Measurements from ENCODE around the gene MAPK9.
A peak's percentile ranks its signal among the peaks of the same experiment; 100 is the strongest.
"Not testable (repeated sequence)": the region's sequence is repeated elsewhere in the genome, so short reads cannot be mapped to it uniquely, and the experiment has no call there.

The MAPK9 gene

GRCh38 chr5:180313677-180314505, 22.0 kb upstream of the MAPK9 start:
- DNase-seq, result peak; percentile 90 to 91

GRCh38 chr5:180311216-180311615, 19.3 kb upstream of the MAPK9 start:
- TF ChIP-seq POLR2A (IDR thresholded peaks at IDR 0.05; ENCODE audit: low read length), result no peak
- TF ChIP-seq GATA1 (IDR thresholded peaks at IDR 0.05; ENCODE audit: low read depth, low read length), result no peak
- DNase-seq, result peak in 1 of 2 experiments; percentile 12

More at GRCh38 chr5:180313677-180314505, 22.0 kb upstream of the MAPK9 start:
- no peak for TF ChIP-seq POLR2A (IDR thresholded peaks at IDR 0.05; ENCODE audit: low read length)
- TF ChIP-seq GATA1 (IDR thresholded peaks at IDR 0.05; ENCODE audit: low read depth, low read length), result no peak

GRCh38 chr5:180306796-180307195, 14.9 kb upstream of the MAPK9 start:
- TF ChIP-seq POLR2A (IDR thresholded peaks at IDR 0.05; ENCODE audit: low read length) (no peak), GATA1 (IDR thresholded peaks at IDR 0.05; ENCODE audit: low read depth, low read length) (no peak)
- no peak for DNase-seq

- DNase-seq, result no peak
- TF ChIP-seq GATA1 (IDR thresholded peaks at IDR 0.05; ENCODE audit: low read depth, low read length), result no peak
- TF ChIP-seq POLR2A (IDR thresholded peaks at IDR 0.05; ENCODE audit: low read length), result no peak
Observed at GRCh38 chr5:180305481-180305880, 13.6 kb upstream of the MAPK9 start.

- no peak for TF ChIP-seq POLR2A (IDR thresholded peaks at IDR 0.05; ENCODE audit: low read length)
- no peak for TF ChIP-seq GATA1 (IDR thresholded peaks at IDR 0.05; ENCODE audit: low read depth, low read length)
- no peak for DNase-seq
Observed at GRCh38 chr5:180304431-180305375, 12.8 kb upstream of the MAPK9 start.

GRCh38 chr5:180304016-180304292, 12.1 kb upstream of the MAPK9 start:
- no peak for DNase-seq
- TF ChIP-seq POLR2A (IDR thresholded peaks at IDR 0.05; ENCODE audit: low read length), result no peak
- no peak for TF ChIP-seq GATA1 (IDR thresholded peaks at IDR 0.05; ENCODE audit: low read depth, low read length)

- DNase-seq, result no peak
- TF ChIP-seq POLR2A (IDR thresholded peaks at IDR 0.05; ENCODE audit: low read length), result no peak
- TF ChIP-seq GATA1 (IDR thresholded peaks at IDR 0.05; ENCODE audit: low read depth, low read length), result no peak
Observed at GRCh38 chr5:180303226-180304015, 11.5 kb upstream of the MAPK9 start.

GRCh38 chr5:180302256-180302655, 10.4 kb upstream of the MAPK9 start:
- TF ChIP-seq POLR2A (IDR thresholded peaks at IDR 0.05; ENCODE audit: low read length) (no peak), GATA1 (IDR thresholded peaks at IDR 0.05; ENCODE audit: low read depth, low read length) (no peak)
- DNase-seq, result no peak

- TF ChIP-seq GATA1 (IDR thresholded peaks at IDR 0.05; ENCODE audit: low read depth, low read length), result no peak
- TF ChIP-seq POLR2A (IDR thresholded peaks at IDR 0.05; ENCODE audit: low read length), result no peak
- DNase-seq, result no peak
Observed at GRCh38 chr5:180301253-180301652, 9.4 kb upstream of the MAPK9 start.

GRCh38 chr5:180299526-180299925, 7.6 kb upstream of the MAPK9 start:
- TF ChIP-seq GATA1 (IDR thresholded peaks at IDR 0.05; ENCODE audit: low read depth, low read length), result no peak
- no peak for TF ChIP-seq POLR2A (IDR thresholded peaks at IDR 0.05; ENCODE audit: low read length)
- no peak for DNase-seq

GRCh38 chr5:180299014-180299413, 7.1 kb upstream of the MAPK9 start:
- not testable (repeated sequence) for DNase-seq

- DNase-seq, result no peak
- TF ChIP-seq POLR2A (IDR thresholded peaks at IDR 0.05; ENCODE audit: low read length) (no peak), GATA1 (IDR thresholded peaks at IDR 0.05; ENCODE audit: low read depth, low read length) (no peak)
Observed at GRCh38 chr5:180297587-180298282, 5.9 kb upstream of the MAPK9 start.

GRCh38 chr5:180296771-180297170, 4.9 kb upstream of the MAPK9 start:
- TF ChIP-seq POLR2A (IDR thresholded peaks at IDR 0.05; ENCODE audit: low read length), result no peak
- no peak for TF ChIP-seq GATA1 (IDR thresholded peaks at IDR 0.05; ENCODE audit: low read depth, low read length)
- no peak for DNase-seq

Data from erythroblast (primary cell).